Daoy (cell line): Measurements from ENCODE around the gene STARD13. TPM values are rescaled to one million over a fixed set of nuclear protein-coding genes. Genes with fewer than 3 reads are reported as not detected.

Source experiments
- DNase-seq: peaks from one replicate; pipeline ENCODE4 v3.0.0-alpha.2; 2015; ENCODE audit warnings: low read depth
- total RNA-seq: library from RNA; depleted of rRNA; stranded (reverse); fragments of >200 nt; shearing (Covaris generic); gene quantifications from 2 replicates; pipeline ENCODE4 v1.2.3, GENCODE V29; 2014

Gene STARD13
- total RNA-seq, 1 experiment from 2014 or later = 7.0 TPM

- no peak for DNase-seq
These were observed 174.0 kb downstream of the STARD13 start for GRCh38 chr13:33111414-33112110.

GRCh38 chr13:33110713-33111413 is 174.7 kb downstream of the STARD13 start:
- no peak for DNase-seq

- no peak for DNase-seq
These were observed 175.2 kb downstream of the STARD13 start for GRCh38 chr13:33110386-33110712.

- peak; percentile 9 for DNase-seq
These were observed 175.8 kb downstream of the STARD13 start for GRCh38 chr13:33109801-33110200.

- DNase-seq = no peak
These were observed 176.3 kb downstream of the STARD13 start for GRCh38 chr13:33109271-33109697.

- DNase-seq = no peak
These were observed 176.9 kb downstream of the STARD13 start for GRCh38 chr13:33108620-33109019.

GRCh38 chr13:33107361-33107760 is 178.2 kb downstream of the STARD13 start:
- no peak for DNase-seq

- no peak for DNase-seq
These were observed 178.7 kb downstream of the STARD13 start for GRCh38 chr13:33106656-33107360.

GRCh38 chr13:33105387-33106005 is 180.1 kb downstream of the STARD13 start:
- DNase-seq = no peak

GRCh38 chr13:33103457-33103856 is 182.1 kb downstream of the STARD13 start:
- DNase-seq = no peak

GRCh38 chr13:33101835-33102234 is 183.7 kb downstream of the STARD13 start:
- no peak for DNase-seq

- no peak for DNase-seq
These were observed 184.7 kb downstream of the STARD13 start for GRCh38 chr13:33100886-33101285.

- no peak for DNase-seq
These were observed 185.7 kb downstream of the STARD13 start for GRCh38 chr13:33099860-33100259.

- DNase-seq = no peak
These were observed 188.5 kb downstream of the STARD13 start for GRCh38 chr13:33096886-33097605.

GRCh38 chr13:33092073-33092987 is 193.2 kb downstream of the STARD13 start:
- DNase-seq = peak; percentile 8

GRCh38 chr13:33091415-33091774 is 194.2 kb downstream of the STARD13 start:
- DNase-seq = no peak

- DNase-seq = no peak
These were observed 194.7 kb downstream of the STARD13 start for GRCh38 chr13:33090755-33091414.

GRCh38 chr13:33089311-33089710 is 196.2 kb downstream of the STARD13 start:
- DNase-seq = no peak

GRCh38 chr13:33087790-33088189 is 197.8 kb downstream of the STARD13 start:
- DNase-seq = no peak

GRCh38 chr13:33087091-33087490 is 198.5 kb downstream of the STARD13 start:
- DNase-seq = peak; percentile 4
